Activated T-helper 1 cell treated with anti-CD3 and anti-CD28 coated beads, Interleukin-12 subunit alpha, Interleukin-12 subunit beta, Interleukin-2, Interleukin-4 antibody, amounts not matched to agents 30 ng/mL and 10 ng/mL and 1 ng/mL, durations not matched to agents 14 hours and 24 hours and 36 hours (primary cell): ENCODE measurements around the gene CLSTN2. TPM values are rescaled to one million over a fixed set of nuclear protein-coding genes. Genes with fewer than 3 reads are reported as not detected.

Experiments used
- DNase-seq: peaks from one replicate; pipeline ENCODE4 v3.0.0; 2021; ENCODE audit warnings: low spot score
- H3K27ac Mint-ChIP-seq: one replicate; pipeline ENCODE4 v1.8.0; 2021; ENCODE audit warnings: mild to moderate bottlenecking, mixed read lengths
- H3K27me3 Mint-ChIP-seq: one replicate; pipeline ENCODE4 v1.8.0; 2022; ENCODE audit warnings: mild to moderate bottlenecking, moderate library complexity, mixed read lengths; ENCODE audit not compliant: insufficient read depth
- H3K36me3 Mint-ChIP-seq: one replicate; pipeline ENCODE4 v1.8.0; 2021; ENCODE audit warnings: low read depth, mixed read lengths
- H3K4me1 Mint-ChIP-seq: one replicate; pipeline ENCODE4 v1.8.0; 2021; ENCODE audit warnings: low read depth, mixed read lengths
- H3K4me3 Mint-ChIP-seq: one replicate; pipeline ENCODE4 v1.8.0; 2021; ENCODE audit warnings: mild to moderate bottlenecking, moderate library complexity, mixed read lengths
- H3K9me3 Mint-ChIP-seq: one replicate; pipeline ENCODE4 v1.8.0; 2021; ENCODE audit warnings: mixed read lengths
- intact Hi-C: fragments of 100-400 bp; cut with micrococcal nuclease; formaldehyde crosslinking; loops from one replicate; pipeline ENCODE4 v1.15.1; 2024
- total RNA-seq: library from RNA; stranded (reverse); gene quantifications from 2 replicates; pipeline ENCODE4 v1.2.3, GENCODE V29; 2022

Gene CLSTN2
- total RNA-seq, 1 donor from 2014 or later = not detected

GRCh38 chr3:140541975-140542653, 607.1 kb downstream of the CLSTN2 start:
- Mint-ChIP-seq H3K27ac (no peak overlapping the region), H3K27me3 (peaks cover 7% of the 10 kb centered on the region), H3K9me3 (no peaks in the 10 kb centered on the region), H3K36me3 (no peaks in the 10 kb centered on the region), H3K4me3 (no peak overlapping the region), H3K4me1 (no peaks in the 10 kb centered on the region)
- intact Hi-C loops = no loop called here
- DNase-seq = no peak

GRCh38 chr3:140545197-140545596, 610.2 kb downstream of the CLSTN2 start:
- no peak overlapping the region for H3K4me3 Mint-ChIP-seq
- no peaks in the 10 kb centered on the region for H3K36me3 Mint-ChIP-seq
- H3K9me3 Mint-ChIP-seq = no peaks in the 10 kb centered on the region
- intact Hi-C loops = no loop called here
- DNase-seq = no peak
- peaks cover 8% of the 10 kb centered on the region for H3K27me3 Mint-ChIP-seq
- H3K27ac Mint-ChIP-seq = no peak overlapping the region
- H3K4me1 Mint-ChIP-seq = no peaks in the 10 kb centered on the region

- Mint-ChIP-seq H3K4me3 (no peak overlapping the region), H3K27me3 (peaks cover 8% of the 10 kb centered on the region), H3K4me1 (no peaks in the 10 kb centered on the region), H3K27ac (no peak overlapping the region), H3K36me3 (no peaks in the 10 kb centered on the region), H3K9me3 (no peaks in the 10 kb centered on the region)
- intact Hi-C loops = no loop called here
- DNase-seq = no peak
Measured at GRCh38 chr3:140545756-140546155, 610.8 kb downstream of the CLSTN2 start.

GRCh38 chr3:140546649-140547048, 611.7 kb downstream of the CLSTN2 start:
- intact Hi-C loops = no loop called here
- H3K27me3 Mint-ChIP-seq = peaks cover 8% of the 10 kb centered on the region
- no peaks in the 10 kb centered on the region for H3K4me1 Mint-ChIP-seq
- H3K9me3 Mint-ChIP-seq = no peaks in the 10 kb centered on the region
- H3K27ac Mint-ChIP-seq = no peak overlapping the region
- no peaks in the 10 kb centered on the region for H3K36me3 Mint-ChIP-seq
- no peak overlapping the region for H3K4me3 Mint-ChIP-seq
- no peak for DNase-seq

GRCh38 chr3:140552403-140552802, 617.4 kb downstream of the CLSTN2 start:
- intact Hi-C loops = loop anchor here (10.0 kb wide), 1 partner anchor 312 kb away; no protein-coding TSS in a partner anchor
- Mint-ChIP-seq H3K4me3 (no peak overlapping the region), H3K27ac (no peak overlapping the region), H3K36me3 (no peaks in the 10 kb centered on the region), H3K27me3 (peaks cover 3% of the 10 kb centered on the region), H3K9me3 (no peaks in the 10 kb centered on the region), H3K4me1 (no peaks in the 10 kb centered on the region)
- no peak for DNase-seq

- intact Hi-C loops = loop anchor here (10.0 kb wide), 1 partner anchor 312 kb away; no protein-coding TSS in a partner anchor
- Mint-ChIP-seq H3K36me3 (no peaks in the 10 kb centered on the region), H3K4me1 (no peaks in the 10 kb centered on the region), H3K9me3 (no peaks in the 10 kb centered on the region), H3K27ac (no peak overlapping the region), H3K4me3 (no peak overlapping the region), H3K27me3 (peaks cover 3% of the 10 kb centered on the region)
- DNase-seq = no peak
Measured at GRCh38 chr3:140552898-140553297, 617.9 kb downstream of the CLSTN2 start.

GRCh38 chr3:140553591-140553990, 618.6 kb downstream of the CLSTN2 start:
- DNase-seq = no peak
- no peaks in the 10 kb centered on the region for H3K4me1 Mint-ChIP-seq
- no peak overlapping the region for H3K4me3 Mint-ChIP-seq
- intact Hi-C loops = loop anchor here (10.0 kb wide), 1 partner anchor 311 kb away; no protein-coding TSS in a partner anchor
- H3K9me3 Mint-ChIP-seq = no peaks in the 10 kb centered on the region
- no peaks in the 10 kb centered on the region for H3K27me3 Mint-ChIP-seq
- H3K27ac Mint-ChIP-seq = no peak overlapping the region
- H3K36me3 Mint-ChIP-seq = no peaks in the 10 kb centered on the region

- intact Hi-C loops = loop anchor here (10.0 kb wide), 1 partner anchor 309 kb away; no protein-coding TSS in a partner anchor
- Mint-ChIP-seq H3K27me3 (no peaks in the 10 kb centered on the region), H3K36me3 (no peaks in the 10 kb centered on the region), H3K4me1 (no peaks in the 10 kb centered on the region), H3K27ac (no peak overlapping the region), H3K4me3 (no peak overlapping the region), H3K9me3 (no peaks in the 10 kb centered on the region)
- DNase-seq = no peak
Measured at GRCh38 chr3:140555666-140556065, 620.7 kb downstream of the CLSTN2 start.

GRCh38 chr3:140557476-140557875, 622.5 kb downstream of the CLSTN2 start:
- intact Hi-C loops = loop anchor here (10.0 kb wide), 1 partner anchor 307 kb away; no protein-coding TSS in a partner anchor
- DNase-seq = no peak
- H3K36me3 Mint-ChIP-seq = no peaks in the 10 kb centered on the region
- H3K27me3 Mint-ChIP-seq = no peaks in the 10 kb centered on the region
- H3K4me1 Mint-ChIP-seq = no peaks in the 10 kb centered on the region
- no peak overlapping the region for H3K4me3 Mint-ChIP-seq
- no peaks in the 10 kb centered on the region for H3K9me3 Mint-ChIP-seq
- no peak overlapping the region for H3K27ac Mint-ChIP-seq

GRCh38 chr3:140559546-140559945, 624.6 kb downstream of the CLSTN2 start:
- H3K4me3 Mint-ChIP-seq = no peak overlapping the region
- H3K36me3 Mint-ChIP-seq = no peaks in the 10 kb centered on the region
- H3K27me3 Mint-ChIP-seq = no peaks in the 10 kb centered on the region
- H3K4me1 Mint-ChIP-seq = no peaks in the 10 kb centered on the region
- H3K27ac Mint-ChIP-seq = no peak overlapping the region
- intact Hi-C loops = loop anchor here (10.0 kb wide), 1 partner anchor 305 kb away; no protein-coding TSS in a partner anchor
- no peak for DNase-seq
- H3K9me3 Mint-ChIP-seq = no peaks in the 10 kb centered on the region

- intact Hi-C loops = no loop called here
- Mint-ChIP-seq H3K36me3 (no peaks in the 10 kb centered on the region), H3K4me1 (no peaks in the 10 kb centered on the region), H3K4me3 (no peak overlapping the region), H3K27me3 (no peaks in the 10 kb centered on the region), H3K27ac (no peak overlapping the region), H3K9me3 (no peaks in the 10 kb centered on the region)
- no peak for DNase-seq
Measured at GRCh38 chr3:140563206-140563760, 628.3 kb downstream of the CLSTN2 start.

- H3K4me1 Mint-ChIP-seq = no peaks in the 10 kb centered on the region
- H3K9me3 Mint-ChIP-seq = no peaks in the 10 kb centered on the region
Measured at GRCh38 chr3:140568131-140568530, 633.1 kb downstream of the CLSTN2 start.

GRCh38 chr3:140568842-140569520, 634.0 kb downstream of the CLSTN2 start:
- H3K27ac Mint-ChIP-seq = no peak overlapping the region
- no peaks in the 10 kb centered on the region for H3K27me3 Mint-ChIP-seq
- H3K9me3 Mint-ChIP-seq = no peaks in the 10 kb centered on the region
- H3K36me3 Mint-ChIP-seq = no peaks in the 10 kb centered on the region
- DNase-seq = no peak
- no peaks in the 10 kb centered on the region for H3K4me1 Mint-ChIP-seq
- intact Hi-C loops = no loop called here
- H3K4me3 Mint-ChIP-seq = no peak overlapping the region

More at GRCh38 chr3:140568131-140568530, 633.1 kb downstream of the CLSTN2 start:
- Mint-ChIP-seq H3K27me3 (no peaks in the 10 kb centered on the region), H3K27ac (no peak overlapping the region), H3K4me3 (no peak overlapping the region), H3K36me3 (no peaks in the 10 kb centered on the region)
- no peak for DNase-seq
- intact Hi-C loops = no loop called here
